Panc1 (cell line): Measurements from ENCODE around the gene AMOTL1.

Experiments used
- POLR2AphosphoS5 ChIP-seq: IDR thresholded peaks from 2 replicates; pipeline ENCODE4 v1.6.1; 2012; ENCODE audit warnings: mild to moderate bottlenecking, low read depth, low read length, moderate library complexity
- TCF7L2 ChIP-seq: IDR thresholded peaks from 2 replicates; pipeline ENCODE4 v1.6.1; 2011; ENCODE audit warnings: mild to moderate bottlenecking, low read depth, low read length, inconsistent platforms
- TF ChIP-seq, protein P1 (sequence below): fragments of 450-650 bp; IDR thresholded peaks from 2 replicates; pipeline ENCODE4 v1.5.1; 2017; ENCODE audit warnings: mild to moderate bottlenecking
- TF ChIP-seq, protein P2 (sequence below), 2 experiments: IDR thresholded peaks; 2 replicates each; pipeline ENCODE4 v1.6.1; 2011 to 2012; ENCODE audit warnings: low read depth in 2 of 2, control low read depth in 1 of 2, low read length in 1 of 2, mild to moderate bottlenecking in 1 of 2, moderate library complexity in 1 of 2; ENCODE audit not compliant: insufficient read depth in 1 of 2

DNA sequence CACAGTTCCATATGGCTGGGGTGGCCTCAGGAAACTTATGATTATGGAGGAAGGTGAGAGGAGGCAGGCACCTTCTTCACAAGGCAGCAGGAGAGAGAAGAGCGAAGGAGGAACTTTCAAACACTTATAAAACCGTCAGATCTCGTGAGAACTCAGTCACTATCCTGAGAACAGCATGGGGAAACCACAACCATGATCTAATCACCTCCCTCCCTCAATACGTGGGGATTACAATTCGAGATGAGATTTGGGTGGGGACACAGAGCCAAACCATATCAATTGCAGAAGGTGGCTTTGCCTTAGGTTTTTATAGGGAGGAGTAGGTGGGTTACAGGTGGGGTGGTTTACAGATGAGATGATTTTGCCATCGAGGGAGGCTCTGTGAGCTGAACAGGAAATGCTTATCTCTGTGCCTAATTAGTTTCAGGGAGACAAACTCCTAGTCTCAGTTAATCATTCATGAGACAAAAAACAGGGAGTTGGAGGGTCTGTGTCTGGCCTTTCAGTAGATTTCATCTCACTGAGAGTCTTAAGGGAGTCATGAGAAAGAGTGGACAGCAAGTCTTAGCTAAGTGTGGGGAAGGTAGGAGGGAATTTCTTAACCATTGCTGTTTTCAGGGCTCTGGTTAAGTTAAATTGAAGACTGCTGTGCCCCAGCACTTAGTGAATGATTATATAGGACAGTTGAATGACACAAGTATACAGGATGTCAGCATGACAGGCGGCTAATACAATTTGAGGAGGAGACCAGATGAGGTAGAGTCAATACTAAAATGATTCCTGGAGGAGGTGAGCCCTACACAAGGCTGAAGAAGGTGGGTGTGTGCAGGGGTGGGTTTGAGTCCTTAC is 157.5 kb downstream of the AMOTL1 start:
- TF ChIP-seq, protein P1, sequence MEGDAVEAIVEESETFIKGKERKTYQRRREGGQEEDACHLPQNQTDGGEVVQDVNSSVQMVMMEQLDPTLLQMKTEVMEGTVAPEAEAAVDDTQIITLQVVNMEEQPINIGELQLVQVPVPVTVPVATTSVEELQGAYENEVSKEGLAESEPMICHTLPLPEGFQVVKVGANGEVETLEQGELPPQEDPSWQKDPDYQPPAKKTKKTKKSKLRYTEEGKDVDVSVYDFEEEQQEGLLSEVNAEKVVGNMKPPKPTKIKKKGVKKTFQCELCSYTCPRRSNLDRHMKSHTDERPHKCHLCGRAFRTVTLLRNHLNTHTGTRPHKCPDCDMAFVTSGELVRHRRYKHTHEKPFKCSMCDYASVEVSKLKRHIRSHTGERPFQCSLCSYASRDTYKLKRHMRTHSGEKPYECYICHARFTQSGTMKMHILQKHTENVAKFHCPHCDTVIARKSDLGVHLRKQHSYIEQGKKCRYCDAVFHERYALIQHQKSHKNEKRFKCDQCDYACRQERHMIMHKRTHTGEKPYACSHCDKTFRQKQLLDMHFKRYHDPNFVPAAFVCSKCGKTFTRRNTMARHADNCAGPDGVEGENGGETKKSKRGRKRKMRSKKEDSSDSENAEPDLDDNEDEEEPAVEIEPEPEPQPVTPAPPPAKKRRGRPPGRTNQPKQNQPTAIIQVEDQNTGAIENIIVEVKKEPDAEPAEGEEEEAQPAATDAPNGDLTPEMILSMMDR: no peak
- TF ChIP-seq, protein P2, sequence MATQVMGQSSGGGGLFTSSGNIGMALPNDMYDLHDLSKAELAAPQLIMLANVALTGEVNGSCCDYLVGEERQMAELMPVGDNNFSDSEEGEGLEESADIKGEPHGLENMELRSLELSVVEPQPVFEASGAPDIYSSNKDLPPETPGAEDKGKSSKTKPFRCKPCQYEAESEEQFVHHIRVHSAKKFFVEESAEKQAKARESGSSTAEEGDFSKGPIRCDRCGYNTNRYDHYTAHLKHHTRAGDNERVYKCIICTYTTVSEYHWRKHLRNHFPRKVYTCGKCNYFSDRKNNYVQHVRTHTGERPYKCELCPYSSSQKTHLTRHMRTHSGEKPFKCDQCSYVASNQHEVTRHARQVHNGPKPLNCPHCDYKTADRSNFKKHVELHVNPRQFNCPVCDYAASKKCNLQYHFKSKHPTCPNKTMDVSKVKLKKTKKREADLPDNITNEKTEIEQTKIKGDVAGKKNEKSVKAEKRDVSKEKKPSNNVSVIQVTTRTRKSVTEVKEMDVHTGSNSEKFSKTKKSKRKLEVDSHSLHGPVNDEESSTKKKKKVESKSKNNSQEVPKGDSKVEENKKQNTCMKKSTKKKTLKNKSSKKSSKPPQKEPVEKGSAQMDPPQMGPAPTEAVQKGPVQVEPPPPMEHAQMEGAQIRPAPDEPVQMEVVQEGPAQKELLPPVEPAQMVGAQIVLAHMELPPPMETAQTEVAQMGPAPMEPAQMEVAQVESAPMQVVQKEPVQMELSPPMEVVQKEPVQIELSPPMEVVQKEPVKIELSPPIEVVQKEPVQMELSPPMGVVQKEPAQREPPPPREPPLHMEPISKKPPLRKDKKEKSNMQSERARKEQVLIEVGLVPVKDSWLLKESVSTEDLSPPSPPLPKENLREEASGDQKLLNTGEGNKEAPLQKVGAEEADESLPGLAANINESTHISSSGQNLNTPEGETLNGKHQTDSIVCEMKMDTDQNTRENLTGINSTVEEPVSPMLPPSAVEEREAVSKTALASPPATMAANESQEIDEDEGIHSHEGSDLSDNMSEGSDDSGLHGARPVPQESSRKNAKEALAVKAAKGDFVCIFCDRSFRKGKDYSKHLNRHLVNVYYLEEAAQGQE (IDR thresholded peaks at IDR 0.05; ENCODE audit: insufficient read depth in 1 of 2, low read depth in 2 of 2, low read length in 1 of 2): no peak
- TF ChIP-seq POLR2AphosphoS5: no peak
- TF ChIP-seq TCF7L2: no peak
